Measurements from ENCODE around the gene MEGF11. TPM values are rescaled to one million over a fixed set of nuclear protein-coding genes. Genes with fewer than 3 reads are reported as not detected.
A peak's percentile ranks its signal among the peaks of the same experiment; 100 is the strongest.

Gene MEGF11
- total RNA-seq, 1 donor from 2014 or later, result 0.35 TPM

- DNase-seq (ENCODE audit: low spot score), result no peak
These were observed 309.1 kb downstream of the MEGF11 start for GRCh38 chr15:65944404-65944803.

- DNase-seq (ENCODE audit: low spot score), result no peak
These were observed 311.1 kb downstream of the MEGF11 start for GRCh38 chr15:65942436-65942835.

GRCh38 chr15:65940618-65940909 is 313.0 kb downstream of the MEGF11 start:
- no peak for DNase-seq (ENCODE audit: low spot score)

- peak; percentile 74 for DNase-seq (ENCODE audit: low spot score)
These were observed 313.5 kb downstream of the MEGF11 start for GRCh38 chr15:65939901-65940617.

GRCh38 chr15:65938604-65939003 is 314.9 kb downstream of the MEGF11 start:
- DNase-seq (ENCODE audit: low spot score), result no peak

GRCh38 chr15:65937476-65937875 is 316.1 kb downstream of the MEGF11 start:
- peak; percentile 66 for DNase-seq (ENCODE audit: low spot score)

GRCh38 chr15:65937054-65937453 is 316.5 kb downstream of the MEGF11 start:
- no peak for DNase-seq (ENCODE audit: low spot score)

GRCh38 chr15:65936282-65936681 is 317.3 kb downstream of the MEGF11 start:
- no peak for DNase-seq (ENCODE audit: low spot score)

- no peak for DNase-seq (ENCODE audit: low spot score)
These were observed 318.2 kb downstream of the MEGF11 start for GRCh38 chr15:65935391-65935790.

GRCh38 chr15:65931221-65931620 is 322.3 kb downstream of the MEGF11 start:
- no peak for DNase-seq (ENCODE audit: low spot score)

- DNase-seq (ENCODE audit: low spot score), result no peak
These were observed 323.4 kb downstream of the MEGF11 start for GRCh38 chr15:65930134-65930533.

- no peak for DNase-seq (ENCODE audit: low spot score)
These were observed 324.0 kb downstream of the MEGF11 start for GRCh38 chr15:65929573-65929972.

GRCh38 chr15:65927545-65927944 is 326.0 kb downstream of the MEGF11 start:
- no peak for DNase-seq (ENCODE audit: low spot score)

- no peak for DNase-seq (ENCODE audit: low spot score)
These were observed 326.7 kb downstream of the MEGF11 start for GRCh38 chr15:65926899-65927298.

- no peak for DNase-seq (ENCODE audit: low spot score)
These were observed 327.1 kb downstream of the MEGF11 start for GRCh38 chr15:65926459-65926858.

GRCh38 chr15:65925338-65925737 is 328.2 kb downstream of the MEGF11 start:
- DNase-seq (ENCODE audit: low spot score), result no peak

GRCh38 chr15:65924004-65924403 is 329.5 kb downstream of the MEGF11 start:
- DNase-seq (ENCODE audit: low spot score), result no peak

GRCh38 chr15:65923264-65923663 is 330.3 kb downstream of the MEGF11 start:
- no peak for DNase-seq (ENCODE audit: low spot score)

- no peak for DNase-seq (ENCODE audit: low spot score)
These were observed 330.9 kb downstream of the MEGF11 start for GRCh38 chr15:65922621-65923020.

GRCh38 chr15:65921780-65922179 is 331.8 kb downstream of the MEGF11 start:
- no peak for DNase-seq (ENCODE audit: low spot score)

- no peak for DNase-seq (ENCODE audit: low spot score)
These were observed 332.7 kb downstream of the MEGF11 start for GRCh38 chr15:65920825-65921309.

GRCh38 chr15:65920121-65920520 is 333.4 kb downstream of the MEGF11 start:
- DNase-seq (ENCODE audit: low spot score), result no peak

GRCh38 chr15:65919353-65919752 is 334.2 kb downstream of the MEGF11 start:
- DNase-seq (ENCODE audit: low spot score), result no peak

- no peak for DNase-seq (ENCODE audit: low spot score)
These were observed 334.6 kb downstream of the MEGF11 start for GRCh38 chr15:65918945-65919344.

Measured in mucosa of gallbladder (tissue), 1 donor.